HepG2 (cell line): ENCODE results near the gene SPG7.

Experiments
- RBAK ChIP-seq: sonication (generic); formaldehyde crosslinking; IDR thresholded peaks from 2 replicates; pipeline ENCODE4 v1.5.1; 2020; ENCODE audit warnings: mild to moderate bottlenecking, missing genetic modification reagents
- SMARCE1 ChIP-seq: fragments of 450-650 bp; IDR thresholded peaks from 2 replicates; pipeline ENCODE4 v1.6.1; 2017; ENCODE audit warnings: borderline replicate concordance
- SNAPC2 ChIP-seq: sonication (generic); formaldehyde crosslinking; IDR thresholded peaks from 2 replicates; pipeline ENCODE4 v1.8.1; 2022; ENCODE audit warnings: mild to moderate bottlenecking, missing genetic modification reagents

- TF ChIP-seq RBAK (CRISPR knock-in tag) (no peak), SMARCE1 (no peak), SNAPC2 (CRISPR knock-in tag) (no peak)
Measured at GRCh38 chr16:89536886-89537548, 28.8 kb downstream of the SPG7 start.
